Renal pelvis (tissue), 4 donors: Measurements from ENCODE around the gene EXOSC2. TPM values are rescaled to one million over a fixed set of nuclear protein-coding genes. Genes with fewer than 3 reads are reported as not detected.

Experiments used
- DNase-seq: peaks from one replicate; pipeline ENCODE4 v3.0.0-alpha.2; 2013
- polyA plus RNA-seq, 3 donors: library from polyadenylated mRNA; unstranded; fragments of 120-200 nt; gene quantifications; one replicate each; pipeline ENCODE4 v1.2.1, GENCODE V29; 2013; ENCODE audit not compliant: insufficient read length in 3 of 3

The EXOSC2 gene
- polyA plus RNA-seq, 3 donors = 40.0 to 53.9 (median 44.0) TPM

- peak; percentile 76 for DNase-seq
Measured at GRCh38 chr9:130689937-130690700, 3.5 kb upstream of the EXOSC2 start.

GRCh38 chr9:130692321-130692720, 1.3 kb upstream of the EXOSC2 start:
- no peak for DNase-seq

GRCh38 chr9:130693101-130693425, 517 bp upstream of the EXOSC2 start:
- no peak for DNase-seq

GRCh38 chr9:130694205-130694604, 625 bp downstream of the EXOSC2 start:
- DNase-seq = no peak

GRCh38 chr9:130696139-130696650, 2.6 kb downstream of the EXOSC2 start:
- no peak for DNase-seq

- no peak for DNase-seq
Measured at GRCh38 chr9:130696996-130697395, 3.4 kb downstream of the EXOSC2 start.

- no peak for DNase-seq
Measured at GRCh38 chr9:130698514-130698913, 4.9 kb downstream of the EXOSC2 start.

GRCh38 chr9:130699047-130699446, 5.5 kb downstream of the EXOSC2 start:
- DNase-seq = no peak

GRCh38 chr9:130701059-130702022, 7.8 kb downstream of the EXOSC2 start:
- peak; percentile 74 for DNase-seq

GRCh38 chr9:130703501-130703900, 9.9 kb downstream of the EXOSC2 start:
- no peak for DNase-seq

- DNase-seq = peak; percentile 68
Measured at GRCh38 chr9:130707225-130707976, 13.8 kb downstream of the EXOSC2 start.

- DNase-seq = no peak
Measured at GRCh38 chr9:130710822-130711352, 17.3 kb downstream of the EXOSC2 start.

- no peak for DNase-seq
Measured at GRCh38 chr9:130711469-130711868, 17.9 kb downstream of the EXOSC2 start.

GRCh38 chr9:130712564-130713285, 19.1 kb downstream of the EXOSC2 start:
- DNase-seq = peak; percentile 97

GRCh38 chr9:130713286-130713960, 19.8 kb downstream of the EXOSC2 start:
- peak; percentile 33 for DNase-seq

GRCh38 chr9:130714586-130715110, 21.1 kb downstream of the EXOSC2 start:
- no peak for DNase-seq

- no peak for DNase-seq
Measured at GRCh38 chr9:130715270-130715669, 21.7 kb downstream of the EXOSC2 start.

GRCh38 chr9:130718562-130718961, 25.0 kb downstream of the EXOSC2 start:
- no peak for DNase-seq

GRCh38 chr9:130720762-130721161, 27.2 kb downstream of the EXOSC2 start:
- DNase-seq = no peak

GRCh38 chr9:130728721-130729120, 35.1 kb downstream of the EXOSC2 start:
- no peak for DNase-seq
